ENCODE measurements around the gene PDP2.

DNA sequence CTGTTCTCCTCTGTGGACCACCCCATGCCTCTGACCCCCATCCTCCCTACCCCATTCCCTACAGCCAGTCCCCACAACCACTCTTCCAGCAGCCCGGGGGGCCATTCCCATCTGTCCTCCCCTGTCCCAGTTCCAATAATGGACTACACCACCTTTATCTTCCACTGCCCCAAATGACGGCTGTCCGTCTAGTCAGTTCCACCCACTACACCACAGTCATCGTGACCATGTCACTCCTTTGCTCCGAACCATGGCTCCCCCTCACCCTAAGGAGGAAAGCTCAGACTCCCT is 15.3 kb downstream of the PDP2 start:
- no peak for TF ChIP-seq POLR2A (IDR thresholded peaks at IDR 0.05)
- no peak for TF ChIP-seq EP300 (IDR thresholded peaks at IDR 0.05; ENCODE audit: low read depth)
- TF ChIP-seq CTCF (IDR thresholded peaks at IDR 0.05): no peak
- no peak for TF ChIP-seq POLR2AphosphoS5 (IDR thresholded peaks at IDR 0.05)

Measured in transverse colon (tissue), 4 donors.